ENCODE data around the gene AQP5. TPM values are rescaled to one million over a fixed set of nuclear protein-coding genes. Genes with fewer than 3 reads are reported as not detected.

AQP5 gene
- total RNA-seq, 1 donor from 2014 or later, result not detected

DNA sequence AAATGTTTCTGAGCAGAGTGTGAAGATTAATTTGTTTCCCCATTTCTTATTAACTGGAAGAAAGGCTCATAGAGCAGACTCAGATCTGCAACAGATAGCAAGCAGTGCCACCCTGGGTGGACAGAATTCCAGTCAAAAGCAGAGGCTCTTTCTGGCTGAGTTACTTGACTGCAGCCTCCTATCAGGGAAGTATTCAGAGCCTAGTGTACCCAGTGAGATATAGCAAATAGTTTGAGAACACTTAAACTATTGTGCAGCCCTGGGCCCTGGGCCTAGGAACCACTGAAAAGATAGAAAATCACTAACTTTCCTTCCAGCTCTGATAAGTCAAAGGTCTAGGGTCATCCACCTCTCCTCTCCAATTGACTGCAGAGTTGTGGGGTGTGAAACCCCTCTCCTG lies 22.4 kb upstream of the AQP5 start:
- no peak for DNase-seq (ENCODE audit: low spot score)

DNA sequence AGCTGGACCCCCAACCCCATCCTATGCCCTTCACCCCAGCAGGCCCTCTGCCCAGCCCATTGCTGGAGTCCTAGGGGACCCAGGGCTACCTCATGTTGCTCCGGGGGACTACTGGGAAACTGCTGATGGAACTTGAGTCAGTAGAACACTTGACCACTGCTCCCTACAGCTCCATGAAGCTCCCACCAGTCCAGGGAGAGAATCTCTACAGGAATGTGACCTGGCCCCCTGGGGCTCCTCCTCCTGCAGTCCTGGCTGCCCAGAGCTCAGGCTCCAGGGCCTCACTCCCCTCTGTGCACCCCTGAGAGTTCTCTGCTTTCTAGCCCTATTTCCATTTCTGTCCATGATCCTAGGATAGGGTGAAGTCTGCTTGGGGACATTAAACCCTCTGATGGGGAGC lies 22.0 kb upstream of the AQP5 start:
- intact Hi-C loops (cut with micrococcal nuclease), result no loop called here
- Mint-ChIP-seq H3K27ac (no peak overlapping the region), H3K9me3 (no peaks in the 10 kb centered on the region), H3K36me3 (ENCODE audit: low read depth) (no peaks in the 10 kb centered on the region), H3K4me1 (ENCODE audit: low read depth) (peaks cover 11% of the 10 kb centered on the region), H3K4me3 (no peak overlapping the region), H3K27me3 (ENCODE audit: insufficient read depth) (peaks cover 10% of the 10 kb centered on the region)
- no peak for DNase-seq (ENCODE audit: low spot score)

More for the DNA sequence above, 22.4 kb upstream of the AQP5 start:
- no peaks in the 10 kb centered on the region for H3K36me3 Mint-ChIP-seq (ENCODE audit: low read depth)
- H3K4me1 Mint-ChIP-seq (ENCODE audit: low read depth), result peaks cover 7% of the 10 kb centered on the region
- intact Hi-C loops (cut with micrococcal nuclease), result no loop called here
- H3K27ac Mint-ChIP-seq, result no peak overlapping the region
- peaks cover 10% of the 10 kb centered on the region for H3K27me3 Mint-ChIP-seq (ENCODE audit: insufficient read depth)
- no peak overlapping the region for H3K4me3 Mint-ChIP-seq
- H3K9me3 Mint-ChIP-seq, result no peaks in the 10 kb centered on the region

DNA sequence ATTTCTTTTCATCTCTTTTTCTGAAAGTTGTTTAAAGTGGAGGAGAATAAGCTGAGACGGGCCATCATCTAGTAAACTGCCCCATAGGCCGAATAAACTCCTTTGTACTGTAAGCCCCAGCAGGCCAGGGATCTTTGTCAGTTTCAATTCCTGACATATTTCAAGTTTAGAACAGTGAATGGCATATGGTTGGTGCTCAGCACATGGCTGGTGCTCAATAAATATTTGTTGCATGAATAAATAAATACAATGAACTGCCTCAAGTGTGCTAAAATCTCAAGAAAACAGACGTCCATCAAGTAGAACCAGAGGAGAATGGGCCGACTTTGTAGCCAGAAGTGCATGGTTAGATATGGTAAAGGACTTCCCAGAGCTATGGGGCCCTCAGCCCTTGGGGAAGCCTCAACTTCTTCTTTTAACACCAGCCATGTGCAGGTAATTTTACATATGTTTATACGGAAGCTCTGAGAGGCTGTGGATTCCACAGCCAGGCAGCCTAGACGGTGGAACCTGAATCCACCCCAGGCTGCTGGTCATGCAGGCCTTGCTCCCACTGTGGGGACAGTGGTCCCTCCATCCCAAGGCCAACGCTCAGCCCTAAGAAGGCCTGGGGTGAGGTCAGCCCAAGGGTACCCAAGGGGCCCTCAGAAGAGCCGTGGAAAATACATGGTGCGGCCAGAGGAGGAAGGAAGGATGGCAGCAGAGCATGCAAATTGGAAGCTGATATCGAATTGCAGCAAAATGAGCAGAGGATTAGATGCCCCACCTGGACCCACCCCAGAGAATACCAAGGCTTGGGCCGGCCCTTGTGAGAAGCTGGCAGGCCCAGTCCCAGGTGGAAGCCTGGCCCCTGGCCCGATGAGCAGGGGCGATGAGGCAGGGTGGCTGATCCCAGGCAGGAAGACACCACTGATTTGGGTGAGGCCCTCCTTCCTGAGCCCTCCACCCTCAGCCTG lies 19.8 kb upstream of the AQP5 start:
- Mint-ChIP-seq H3K4me1 (ENCODE audit: low read depth) (peaks cover 28% of the 10 kb centered on the region), H3K4me3 (no peak overlapping the region), H3K9me3 (no peaks in the 10 kb centered on the region), H3K36me3 (ENCODE audit: low read depth) (no peaks in the 10 kb centered on the region), H3K27me3 (ENCODE audit: insufficient read depth) (peaks cover 8% of the 10 kb centered on the region), H3K27ac (no peak overlapping the region)
- intact Hi-C loops (cut with micrococcal nuclease), result no loop called here
- DNase-seq (ENCODE audit: low spot score), result no peak

DNA sequence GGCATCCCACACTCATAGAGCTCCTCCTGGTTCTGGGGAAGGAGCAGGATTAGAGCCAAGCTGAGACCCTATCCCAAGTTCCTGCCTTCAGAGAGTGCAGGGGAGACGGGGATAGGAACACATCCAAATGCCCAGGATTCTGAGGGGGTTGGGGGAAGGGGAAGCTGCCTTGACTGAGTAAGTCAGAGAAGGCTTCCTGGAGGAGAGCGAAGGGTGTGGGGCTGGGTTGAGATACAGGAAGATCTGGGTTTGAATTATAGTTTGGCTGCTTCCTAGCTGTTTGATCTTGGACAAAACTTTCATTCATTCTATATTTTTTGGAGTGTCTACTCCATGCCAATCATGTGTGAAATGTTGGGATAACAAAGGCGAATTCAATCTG lies 19.2 kb upstream of the AQP5 start:
- H3K9me3 Mint-ChIP-seq, result no peaks in the 10 kb centered on the region
- intact Hi-C loops (cut with micrococcal nuclease), result no loop called here
- peaks cover 6% of the 10 kb centered on the region for H3K27me3 Mint-ChIP-seq (ENCODE audit: insufficient read depth)
- no peaks in the 10 kb centered on the region for H3K36me3 Mint-ChIP-seq (ENCODE audit: low read depth)
- H3K4me1 Mint-ChIP-seq (ENCODE audit: low read depth), result peaks cover 28% of the 10 kb centered on the region
- no peak overlapping the region for H3K4me3 Mint-ChIP-seq
- DNase-seq (ENCODE audit: low spot score), result no peak
- no peak overlapping the region for H3K27ac Mint-ChIP-seq

DNA sequence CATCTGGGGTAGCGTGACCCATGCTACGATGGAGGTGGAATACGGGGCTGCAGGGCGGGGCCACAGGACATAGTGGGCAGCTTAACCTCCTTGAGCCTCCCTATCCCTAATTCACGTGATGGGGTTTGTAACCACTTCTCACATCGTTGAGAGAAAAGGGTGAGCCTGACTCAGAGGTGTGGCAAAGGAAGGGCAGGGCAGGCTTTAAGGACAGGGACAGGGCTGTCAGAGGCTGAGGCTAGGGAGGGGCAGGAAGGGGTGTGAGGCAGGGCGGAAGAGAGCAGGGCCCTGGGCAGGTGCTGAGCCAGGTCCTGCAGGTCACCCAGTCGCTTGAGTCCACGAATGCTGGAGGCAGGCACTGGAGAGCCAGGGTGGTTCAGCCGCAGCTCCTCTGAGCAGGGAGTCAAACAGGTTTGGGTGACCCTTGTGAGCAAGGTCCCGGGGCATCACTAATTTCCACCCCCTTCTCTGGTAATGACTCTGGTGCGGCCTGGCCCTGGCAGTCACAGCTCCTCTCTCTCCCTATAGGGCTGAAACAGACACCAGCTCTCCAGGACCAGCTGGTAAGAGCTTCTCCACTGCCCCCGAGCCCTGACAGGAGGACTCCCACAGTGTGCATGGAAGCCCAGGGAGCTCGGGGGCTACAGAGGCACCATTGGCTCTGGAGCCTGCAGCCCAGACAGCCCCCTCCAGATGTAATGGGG lies 18.6 kb upstream of the AQP5 start:
- no peak for DNase-seq (ENCODE audit: low spot score)
- Mint-ChIP-seq H3K9me3 (no peaks in the 10 kb centered on the region), H3K4me1 (ENCODE audit: low read depth) (peaks cover 28% of the 10 kb centered on the region), H3K27me3 (ENCODE audit: insufficient read depth) (peaks cover 5% of the 10 kb centered on the region), H3K4me3 (no peak overlapping the region), H3K27ac (no peak overlapping the region), H3K36me3 (ENCODE audit: low read depth) (no peaks in the 10 kb centered on the region)
- intact Hi-C loops (cut with micrococcal nuclease), result no loop called here

DNA sequence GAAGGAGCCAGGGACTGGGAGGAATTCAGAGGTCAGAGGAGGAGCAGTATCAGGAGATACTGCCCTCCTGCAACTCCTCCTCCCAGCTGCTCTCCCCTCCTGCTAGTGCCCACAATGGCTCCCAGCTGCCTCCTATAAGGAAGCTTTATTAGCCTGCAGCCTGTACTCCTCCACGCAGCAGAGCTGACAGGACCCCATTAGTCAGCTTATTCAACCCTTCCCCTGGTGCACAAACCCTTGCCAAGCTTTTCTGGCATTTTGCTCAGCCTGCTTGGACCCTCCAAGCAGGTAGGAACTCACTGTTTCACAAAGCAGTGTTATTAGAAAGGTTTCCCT lies 18.1 kb upstream of the AQP5 start:
- no peak for DNase-seq (ENCODE audit: low spot score)
- no peaks in the 10 kb centered on the region for H3K36me3 Mint-ChIP-seq (ENCODE audit: low read depth)
- H3K4me1 Mint-ChIP-seq (ENCODE audit: low read depth), result peaks cover 28% of the 10 kb centered on the region
- no peaks in the 10 kb centered on the region for H3K9me3 Mint-ChIP-seq
- intact Hi-C loops (cut with micrococcal nuclease), result no loop called here
- H3K27ac Mint-ChIP-seq, result no peak overlapping the region
- peaks cover 5% of the 10 kb centered on the region for H3K27me3 Mint-ChIP-seq (ENCODE audit: insufficient read depth)
- no peak overlapping the region for H3K4me3 Mint-ChIP-seq

DNA sequence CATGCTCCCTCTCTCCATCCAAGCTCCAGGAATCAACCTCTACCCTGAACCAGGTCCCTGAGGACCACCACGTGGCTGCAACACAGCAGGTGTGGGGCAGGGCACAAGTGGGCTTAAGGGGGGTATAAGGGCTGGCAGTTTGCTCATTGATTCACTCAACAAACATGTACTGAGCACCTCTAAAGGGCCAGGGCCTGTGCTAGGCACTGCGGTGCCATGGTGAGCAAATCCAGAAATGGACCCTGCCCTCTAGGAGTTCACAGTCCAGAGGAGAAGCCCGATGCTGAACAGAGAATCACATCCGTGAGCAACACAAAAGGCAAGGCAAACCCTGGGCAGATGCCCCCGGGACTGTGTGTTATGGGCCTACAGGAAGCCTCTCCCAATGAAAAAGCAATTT lies 17.6 kb upstream of the AQP5 start:
- peaks cover 3% of the 10 kb centered on the region for H3K27me3 Mint-ChIP-seq (ENCODE audit: insufficient read depth)
- no peak overlapping the region for H3K27ac Mint-ChIP-seq
- H3K9me3 Mint-ChIP-seq, result no peaks in the 10 kb centered on the region
- H3K36me3 Mint-ChIP-seq (ENCODE audit: low read depth), result no peaks in the 10 kb centered on the region
- peaks cover 28% of the 10 kb centered on the region for H3K4me1 Mint-ChIP-seq (ENCODE audit: low read depth)
- no peak overlapping the region for H3K4me3 Mint-ChIP-seq
- intact Hi-C loops (cut with micrococcal nuclease), result no loop called here
- no peak for DNase-seq (ENCODE audit: low spot score)

DNA sequence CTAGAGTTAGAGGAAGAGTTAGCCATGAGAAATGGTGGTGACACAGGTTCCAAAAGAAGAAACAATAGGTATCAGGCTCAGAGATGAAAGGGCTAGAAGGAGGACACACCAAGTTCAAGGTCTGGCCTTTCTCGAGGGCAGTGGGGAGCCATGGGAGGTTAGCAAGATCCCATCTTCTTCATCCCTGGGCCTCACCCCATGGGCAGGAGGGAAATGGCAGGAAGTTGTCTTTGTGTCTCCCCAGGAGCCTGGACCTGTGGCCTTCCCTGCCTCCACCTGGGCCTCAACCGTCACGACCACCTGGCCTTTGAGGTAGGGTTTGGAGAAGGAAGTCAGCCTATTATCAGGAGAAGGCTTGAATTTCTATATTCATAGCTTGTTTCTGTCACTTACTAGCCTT lies 17.0 kb upstream of the AQP5 start:
- H3K27ac Mint-ChIP-seq, result no peak overlapping the region
- no peak for DNase-seq (ENCODE audit: low spot score)
- no peaks in the 10 kb centered on the region for H3K9me3 Mint-ChIP-seq
- peaks cover 28% of the 10 kb centered on the region for H3K4me1 Mint-ChIP-seq (ENCODE audit: low read depth)
- no peaks in the 10 kb centered on the region for H3K36me3 Mint-ChIP-seq (ENCODE audit: low read depth)
- intact Hi-C loops (cut with micrococcal nuclease), result loop anchor here (1.0 kb wide), 2 partner anchors 23 to 77 kb away; no protein-coding TSS in a partner anchor
- H3K4me3 Mint-ChIP-seq, result no peak overlapping the region
- H3K27me3 Mint-ChIP-seq (ENCODE audit: insufficient read depth), result peaks cover 2% of the 10 kb centered on the region

DNA sequence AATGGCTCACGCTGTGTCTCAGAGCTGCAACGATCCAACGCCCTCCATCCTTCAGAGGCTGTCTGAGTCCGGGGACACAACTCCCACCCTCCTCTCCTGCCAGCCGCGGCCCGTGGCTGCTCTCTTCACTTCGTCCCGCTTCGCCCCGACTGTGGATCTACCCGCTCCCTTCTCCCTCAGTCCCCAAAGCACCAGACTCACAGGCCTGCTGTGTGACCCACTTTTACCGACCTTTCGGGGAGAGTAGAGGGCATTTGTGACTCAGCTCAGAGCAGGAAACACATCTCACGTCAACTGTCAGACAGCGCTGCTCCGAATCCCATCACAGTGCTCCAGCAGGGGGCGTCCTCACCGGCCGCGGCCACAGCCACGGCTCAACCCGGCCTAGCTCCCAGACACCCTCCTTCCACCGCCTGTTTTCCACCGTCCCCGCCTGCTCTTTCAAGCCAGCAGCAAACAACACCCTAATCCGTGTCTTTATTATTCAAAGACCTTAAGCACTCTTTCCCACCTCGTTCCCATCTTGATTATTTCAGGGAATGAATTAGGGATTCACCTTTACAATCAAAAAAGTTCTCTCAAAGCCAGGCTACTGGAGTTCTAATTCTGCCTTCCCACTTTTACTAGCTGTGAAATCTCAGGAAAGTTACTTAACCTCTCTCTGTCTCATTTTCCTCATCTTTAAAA lies 16.1 kb upstream of the AQP5 start:
- Mint-ChIP-seq H3K36me3 (ENCODE audit: low read depth) (no peaks in the 10 kb centered on the region), H3K4me1 (ENCODE audit: low read depth) (peaks cover 28% of the 10 kb centered on the region), H3K27me3 (ENCODE audit: insufficient read depth) (peaks cover 2% of the 10 kb centered on the region), H3K4me3 (peak overlapping the region; percentile 77), H3K27ac (peak overlapping the region; percentile 92), H3K9me3 (no peaks in the 10 kb centered on the region)
- intact Hi-C loops (cut with micrococcal nuclease), result loop anchor here (1.0 kb wide), 2 partner anchors 22 to 78 kb away; no protein-coding TSS in a partner anchor
- peak; percentile 74 for DNase-seq (ENCODE audit: low spot score)

DNA sequence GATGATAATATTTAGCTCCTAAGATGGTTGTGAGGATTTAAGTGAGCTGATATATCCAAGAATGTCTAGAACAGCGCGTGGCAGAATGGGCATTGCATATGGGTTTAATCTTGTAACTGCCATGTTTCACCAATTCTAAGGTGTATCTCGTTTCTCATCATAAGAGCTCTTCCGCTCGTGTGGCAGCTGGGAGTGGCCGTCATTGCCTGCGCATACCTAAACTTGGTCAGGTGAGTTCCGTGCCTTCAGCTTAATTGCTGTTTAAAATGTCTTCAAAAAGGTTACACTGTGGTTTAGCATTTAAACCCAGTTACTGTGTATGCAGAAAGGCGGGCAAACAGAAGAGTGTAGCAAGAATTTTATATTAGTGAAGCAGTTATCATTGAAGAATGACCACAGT lies 15.6 kb upstream of the AQP5 start:
- Mint-ChIP-seq H3K27me3 (ENCODE audit: insufficient read depth) (peaks cover 2% of the 10 kb centered on the region), H3K27ac (peak overlapping the region; percentile 59), H3K4me3 (no peak overlapping the region), H3K36me3 (ENCODE audit: low read depth) (no peaks in the 10 kb centered on the region), H3K9me3 (no peaks in the 10 kb centered on the region), H3K4me1 (ENCODE audit: low read depth) (peaks cover 28% of the 10 kb centered on the region)
- no peak for DNase-seq (ENCODE audit: low spot score)
- intact Hi-C loops (cut with micrococcal nuclease), result no loop called here

DNA sequence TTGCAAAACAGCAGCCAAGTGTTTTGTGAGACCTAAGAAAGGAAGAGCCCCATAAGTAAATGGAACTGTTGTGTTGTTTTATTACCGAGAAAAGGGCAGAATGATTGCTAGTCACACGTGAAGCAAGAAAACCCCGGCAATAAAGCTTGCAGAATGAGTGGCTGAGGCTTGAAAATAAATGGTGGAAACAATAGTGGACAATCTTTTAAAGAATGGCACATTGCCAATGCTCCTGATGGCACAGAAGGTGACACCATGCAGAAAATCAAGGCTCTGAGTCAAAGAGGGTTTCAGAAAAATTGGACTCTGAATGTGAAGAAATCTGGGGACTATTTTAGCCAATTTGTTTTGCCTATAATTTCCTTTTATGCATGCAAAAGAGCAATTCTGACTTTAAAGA lies 15.2 kb upstream of the AQP5 start:
- H3K4me3 Mint-ChIP-seq, result no peak overlapping the region
- intact Hi-C loops (cut with micrococcal nuclease), result no loop called here
- H3K4me1 Mint-ChIP-seq (ENCODE audit: low read depth), result peaks cover 28% of the 10 kb centered on the region
- H3K9me3 Mint-ChIP-seq, result no peaks in the 10 kb centered on the region
- DNase-seq (ENCODE audit: low spot score), result no peak
- peaks cover 2% of the 10 kb centered on the region for H3K27me3 Mint-ChIP-seq (ENCODE audit: insufficient read depth)
- H3K27ac Mint-ChIP-seq, result no peak overlapping the region
- no peaks in the 10 kb centered on the region for H3K36me3 Mint-ChIP-seq (ENCODE audit: low read depth)

DNA sequence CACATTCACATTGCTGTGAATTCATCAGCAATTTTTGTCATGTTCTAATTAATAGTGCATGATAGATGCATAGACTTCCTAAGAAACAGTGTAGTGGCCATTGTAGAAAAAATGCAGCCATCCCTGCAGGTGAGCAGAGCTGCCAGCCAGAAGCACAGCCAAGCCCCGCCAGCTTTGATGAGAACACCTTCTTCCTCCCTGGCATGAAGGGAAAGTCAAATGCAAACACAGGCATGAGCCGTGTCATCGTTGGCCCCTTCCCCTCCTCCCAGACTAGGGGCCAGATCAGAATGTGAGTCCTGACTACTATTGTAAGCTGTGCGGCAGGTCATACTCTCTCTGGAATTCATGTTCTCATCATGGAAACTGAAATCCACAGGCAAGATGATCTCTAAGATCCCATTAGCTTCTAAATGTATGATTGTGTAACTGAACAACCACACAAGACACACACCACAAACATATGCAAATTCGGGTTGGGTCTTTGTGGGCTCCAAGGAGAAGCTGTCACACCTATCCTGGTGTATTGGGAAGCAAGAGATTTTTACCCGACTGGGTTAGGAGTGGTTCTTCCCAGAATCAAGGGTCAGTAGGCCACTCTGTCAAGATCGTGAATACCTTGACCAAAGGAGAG lies 14.0 kb upstream of the AQP5 start:
- intact Hi-C loops (cut with micrococcal nuclease), result no loop called here
- Mint-ChIP-seq H3K9me3 (no peaks in the 10 kb centered on the region), H3K27me3 (ENCODE audit: insufficient read depth) (peaks cover 2% of the 10 kb centered on the region), H3K4me3 (no peak overlapping the region), H3K27ac (no peak overlapping the region), H3K4me1 (ENCODE audit: low read depth) (peaks cover 24% of the 10 kb centered on the region), H3K36me3 (ENCODE audit: low read depth) (no peaks in the 10 kb centered on the region)
- no peak for DNase-seq (ENCODE audit: low spot score)
